Panc1 (cell line): ENCODE data around the gene SYNE1.
"Not testable (repeated sequence)": the region's sequence is repeated elsewhere in the genome, so short reads cannot be mapped to it uniquely, and the experiment has no call there.

Source experiments
- CTCF ChIP-seq: fragments of 450-650 bp; IDR thresholded peaks from 2 replicates; pipeline ENCODE4 v1.5.1; 2017; ENCODE audit warnings: mild to moderate bottlenecking
- POLR2AphosphoS5 ChIP-seq: IDR thresholded peaks from 2 replicates; pipeline ENCODE4 v1.6.1; 2012; ENCODE audit warnings: mild to moderate bottlenecking, low read depth, low read length, moderate library complexity

GRCh38 chr6:152491501-152491900 lies 145.7 kb downstream of the SYNE1 start:
- not testable (repeated sequence) for TF ChIP-seq POLR2AphosphoS5, CTCF
